GM19452 (cell line): ENCODE data around the gene NDST3.
"Not testable (repeated sequence)": the region's sequence is repeated elsewhere in the genome, so short reads cannot be mapped to it uniquely, and the experiment has no call there.

Source experiments
- ATAC-seq: cut with Tn5 transposase; IDR thresholded peaks from one replicate; pipeline ENCODE4 v1.9.1; 2021; ENCODE audit not compliant: unreplicated experiment

The NDST3 gene

DNA sequence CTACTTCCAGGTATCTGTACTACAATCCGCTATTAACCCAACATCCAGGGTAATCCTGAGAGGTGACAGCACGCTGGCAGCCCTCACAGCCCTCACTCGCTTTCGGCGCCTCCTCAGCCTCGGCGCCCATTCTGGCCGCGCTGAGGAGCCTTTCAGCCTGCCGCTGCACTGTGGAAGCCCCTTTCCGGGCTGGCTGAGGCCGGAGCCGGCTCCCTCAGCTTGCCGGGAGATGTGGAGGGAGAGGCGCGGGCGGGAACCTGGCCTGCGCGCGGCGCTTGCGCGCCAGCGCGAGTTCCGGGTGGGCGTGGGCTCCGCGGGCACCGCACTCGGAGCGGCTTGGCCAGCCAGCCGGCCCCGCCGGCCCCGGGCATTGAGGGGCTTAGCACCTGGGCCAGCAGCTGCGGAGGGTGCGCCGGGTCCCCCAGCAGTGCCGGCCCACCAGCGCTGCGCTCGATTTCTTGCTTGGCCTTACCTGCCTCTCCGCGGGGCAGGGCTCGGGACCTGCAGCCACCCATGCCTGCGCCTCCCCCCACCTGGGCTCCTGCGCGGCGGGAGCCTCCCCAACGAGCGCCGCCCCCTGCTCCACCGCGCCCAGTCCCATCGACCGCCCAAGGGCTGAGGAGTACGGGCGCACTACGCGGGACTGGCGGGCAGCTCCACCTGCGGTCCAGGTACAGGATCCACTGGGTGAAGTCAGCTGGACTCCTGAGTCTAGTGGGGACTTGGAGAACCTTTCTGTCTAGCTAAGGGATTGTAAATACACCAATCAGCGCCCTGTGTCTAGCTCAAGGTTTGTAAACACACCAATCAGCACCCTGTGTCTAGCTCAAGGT, 231.2 kb downstream of the NDST3 start:
- peak; percentile 46 for ATAC-seq

GRCh38 chr4:118266145-118266496, 231.8 kb downstream of the NDST3 start:
- ATAC-seq, result not testable (repeated sequence)

DNA sequence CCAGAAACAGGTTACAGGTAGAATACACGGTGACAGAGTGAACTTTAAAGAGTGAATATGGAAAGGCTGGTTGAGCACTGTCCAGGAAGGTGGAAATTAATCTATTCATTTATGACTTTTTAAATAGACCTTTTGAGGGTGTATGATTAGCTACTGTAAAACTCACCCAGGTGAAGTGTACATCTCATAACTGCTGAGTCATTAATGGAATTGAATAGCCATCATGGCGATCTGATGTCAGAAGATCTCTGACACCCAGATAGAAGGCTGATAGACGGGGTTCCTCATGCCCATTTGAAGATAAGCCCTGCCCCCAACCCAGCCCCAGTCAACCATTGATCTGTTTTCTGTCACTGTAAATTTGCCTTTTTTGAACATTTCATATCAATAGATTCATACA, 234.5 kb downstream of the NDST3 start:
- no peak for ATAC-seq

- peak; percentile 49 for ATAC-seq
These were observed 236.2 kb downstream of the NDST3 start for GRCh38 chr4:118270492-118270891.

- no peak for ATAC-seq
These were observed 237.5 kb downstream of the NDST3 start for GRCh38 chr4:118271788-118272187.

DNA sequence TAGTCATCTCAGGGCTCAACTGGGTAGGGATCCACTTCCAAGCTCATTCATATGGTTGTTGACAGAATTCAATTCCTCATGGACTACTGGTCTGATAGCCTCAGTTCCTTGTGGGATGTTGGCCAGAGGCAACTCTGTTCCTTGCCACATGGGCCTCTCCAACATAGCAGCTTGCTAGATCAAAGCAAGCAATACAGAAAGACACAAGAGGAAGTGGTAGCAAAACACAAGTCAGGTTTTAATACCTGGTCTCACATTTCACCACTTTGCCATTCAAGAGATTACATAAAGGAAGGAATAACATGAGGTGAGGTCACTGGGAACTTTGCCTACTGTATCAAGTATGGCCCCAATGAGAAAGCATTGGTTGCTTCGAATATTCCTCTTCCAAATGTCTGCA, 239.4 kb downstream of the NDST3 start:
- no peak for ATAC-seq

DNA sequence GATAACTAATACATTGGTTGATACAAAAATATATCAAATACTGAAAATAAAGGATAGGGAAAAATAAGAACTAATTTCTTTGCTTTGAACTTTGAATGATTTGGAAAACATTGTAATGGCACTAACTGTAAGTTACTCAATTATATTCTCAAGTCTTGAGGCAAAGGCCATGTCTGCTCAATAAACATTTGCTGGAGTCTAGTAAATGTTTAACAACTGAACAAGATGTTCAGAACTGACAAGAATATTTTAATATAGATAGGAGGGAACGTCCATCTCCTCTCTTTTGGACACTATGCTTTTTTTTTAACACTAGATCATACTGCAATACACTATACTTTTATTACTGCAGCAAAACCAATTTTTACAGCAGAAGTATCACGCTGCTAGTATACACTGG, 242.3 kb downstream of the NDST3 start:
- ATAC-seq, result no peak

- ATAC-seq, result no peak
These were observed 243.0 kb downstream of the NDST3 start for GRCh38 chr4:118277243-118277642.

DNA sequence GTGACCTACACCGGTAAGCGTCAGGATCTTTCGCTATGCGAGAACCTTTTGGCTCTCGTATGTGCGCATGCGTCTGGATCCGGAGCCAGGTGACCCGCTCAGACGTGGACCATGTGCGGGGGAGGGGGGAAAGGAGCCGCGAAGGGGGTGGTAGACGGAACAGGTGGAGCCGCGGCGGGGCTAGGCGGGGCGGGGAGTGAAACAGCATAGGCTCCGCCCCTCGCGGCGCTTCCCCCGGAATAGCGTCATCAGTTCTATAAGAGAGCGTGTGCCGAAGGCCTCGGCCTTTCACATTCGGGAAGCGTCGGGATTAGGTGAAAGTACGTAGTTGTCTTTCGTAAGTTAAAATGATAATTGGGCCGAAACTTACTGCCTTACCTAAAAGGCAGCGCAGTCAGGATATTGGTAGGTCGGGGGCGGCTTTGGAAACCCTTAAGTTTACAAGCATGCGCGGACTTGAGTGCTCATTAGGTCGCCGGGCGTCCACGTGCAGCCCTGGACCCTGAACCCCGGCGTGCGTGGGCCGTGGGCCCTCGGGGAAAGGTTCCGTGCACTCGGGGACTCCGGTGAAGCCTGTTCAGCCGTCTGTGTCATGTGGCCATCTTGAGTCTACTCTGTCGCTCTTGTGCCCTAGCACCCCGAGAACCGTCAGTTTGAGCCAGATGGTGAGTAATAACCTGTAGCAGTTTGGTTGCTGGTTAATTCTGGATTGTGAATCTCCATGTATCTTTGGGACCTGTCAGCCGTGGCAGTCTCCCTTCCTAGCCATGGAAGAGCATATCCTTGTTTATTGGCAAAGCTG, 244.4 kb downstream of the NDST3 start:
- peak; percentile 84 for ATAC-seq

GRCh38 chr4:118279328-118279727, 245.0 kb downstream of the NDST3 start:
- ATAC-seq, result no peak

- ATAC-seq, result no peak
These were observed 245.7 kb downstream of the NDST3 start for GRCh38 chr4:118279920-118280432.

DNA sequence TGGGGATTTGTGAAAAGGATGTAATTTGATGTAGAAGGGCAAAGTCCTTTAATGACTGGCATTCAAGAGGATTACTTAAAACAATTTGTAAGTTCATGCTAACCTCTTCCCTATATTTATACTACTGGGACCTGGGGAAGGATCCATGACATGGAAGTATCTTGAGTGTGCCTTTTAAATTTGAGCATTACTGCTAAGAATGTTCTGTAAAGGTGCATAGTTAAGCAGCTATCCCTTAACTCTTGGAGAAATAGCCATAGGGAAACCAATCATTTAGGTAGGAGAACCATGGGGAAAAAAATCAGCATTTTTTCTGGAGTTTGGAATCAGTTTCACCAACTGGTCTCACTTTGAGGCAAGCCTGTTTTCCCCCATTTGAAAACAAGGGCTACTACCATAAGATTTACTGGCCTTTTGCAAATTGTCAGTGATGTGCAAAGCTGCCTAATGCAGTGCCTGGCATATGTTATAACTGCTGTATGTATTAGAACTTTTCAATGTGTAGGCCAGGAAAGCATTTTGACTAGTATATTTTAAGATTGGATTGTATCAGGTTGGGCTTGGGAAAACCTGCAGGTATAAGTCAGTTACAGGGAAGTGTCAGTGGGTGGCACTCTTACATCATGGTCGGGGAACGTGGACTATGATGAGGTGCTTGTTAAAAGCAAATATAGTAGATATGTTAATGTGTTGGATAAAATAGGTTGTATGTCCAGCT, 246.4 kb downstream of the NDST3 start:
- ATAC-seq, result peak; percentile 17

GRCh38 chr4:118281611-118282442, 247.5 kb downstream of the NDST3 start:
- no peak for ATAC-seq

- no peak for ATAC-seq
These were observed 248.4 kb downstream of the NDST3 start for GRCh38 chr4:118282692-118283091.

DNA sequence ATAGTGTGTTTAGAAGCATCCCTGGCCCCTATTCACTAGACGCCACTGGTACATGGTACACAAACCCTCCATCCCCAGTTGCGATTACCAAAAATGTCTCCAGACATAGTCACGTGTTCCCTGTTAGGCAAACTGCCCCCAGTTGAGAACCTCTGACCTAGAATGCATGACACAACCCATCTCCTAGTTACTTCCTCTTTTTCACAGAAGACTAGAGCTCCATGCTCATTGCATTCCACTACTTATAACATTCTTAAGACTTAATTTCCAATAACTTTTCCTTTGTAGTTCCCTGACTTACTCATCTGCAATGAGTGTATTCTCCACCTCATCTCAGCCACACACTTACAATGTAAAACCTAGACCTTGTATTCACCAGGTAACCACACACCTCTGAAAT, 249.9 kb downstream of the NDST3 start:
- ATAC-seq, result peak; percentile 51

DNA sequence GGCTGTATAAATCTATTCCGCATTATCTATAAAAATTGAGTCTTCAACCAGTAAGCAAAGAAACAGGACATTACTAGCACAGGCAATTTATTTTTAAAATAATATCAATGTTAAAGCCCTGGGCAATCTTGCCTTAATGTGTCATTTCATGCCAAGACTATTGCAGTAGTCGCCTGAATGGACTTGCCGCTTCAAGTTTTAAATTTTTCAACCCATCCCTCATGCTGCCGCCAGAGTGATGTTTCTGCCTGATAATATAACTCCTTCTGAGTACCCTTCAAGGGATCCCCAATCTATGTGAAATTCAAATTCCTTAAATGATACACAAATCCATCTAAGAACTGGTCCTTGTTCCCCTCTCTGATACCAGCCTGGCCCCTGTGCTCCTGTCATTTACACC, 251.6 kb downstream of the NDST3 start:
- no peak for ATAC-seq

DNA sequence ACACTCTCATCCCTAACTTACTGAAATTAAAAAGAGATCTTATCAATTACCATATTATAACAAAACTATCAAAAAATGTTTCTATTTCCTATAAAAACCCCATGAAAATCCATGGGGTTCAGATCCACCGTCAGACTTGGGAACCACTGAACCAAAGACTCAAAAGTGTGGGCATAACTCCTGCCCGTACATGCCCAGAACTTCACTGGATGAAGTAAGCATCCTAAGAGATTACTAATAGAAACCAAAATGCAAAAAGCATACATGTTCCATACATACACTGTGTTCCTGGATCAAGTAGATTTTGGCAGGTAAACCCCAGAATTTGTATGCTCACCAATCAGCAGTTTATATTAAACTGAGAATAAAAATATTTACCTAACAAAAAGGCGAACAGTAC, 252.4 kb downstream of the NDST3 start:
- no peak for ATAC-seq

- no peak for ATAC-seq
These were observed 253.6 kb downstream of the NDST3 start for GRCh38 chr4:118287711-118288451.

DNA sequence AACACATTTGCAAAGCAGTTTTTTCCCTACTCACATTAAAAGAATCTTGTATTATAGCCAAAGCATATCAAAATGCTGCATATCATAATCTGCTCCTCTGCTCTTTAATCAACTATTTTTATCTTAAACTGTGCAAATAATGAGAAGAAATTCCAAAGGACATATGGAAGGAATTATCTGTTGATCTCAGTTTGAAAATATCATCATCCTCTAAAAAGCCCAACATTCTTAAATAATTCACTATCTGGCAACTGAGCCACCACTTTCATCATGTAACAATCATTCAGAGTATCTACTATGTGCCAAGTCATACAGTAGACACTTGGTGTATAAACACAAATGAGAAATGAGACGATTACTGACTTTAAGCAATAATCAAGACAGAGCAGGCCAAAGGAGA, 255.5 kb downstream of the NDST3 start:
- no peak for ATAC-seq

- ATAC-seq, result no peak
These were observed 256.7 kb downstream of the NDST3 start for GRCh38 chr4:118290951-118291350.
